Lung (tissue), 12 donors: ENCODE data around the gene LEPR. TPM values are rescaled to one million over a fixed set of nuclear protein-coding genes. Genes with fewer than 3 reads are reported as not detected.
"Not testable (repeated sequence)": the region's sequence is repeated elsewhere in the genome, so short reads cannot be mapped to it uniquely, and the experiment has no call there.

Source experiments
- ATAC-seq: fragments of 200-7000 bp; cut with Tn5 transposase; one replicate; pipeline ENCODE4 v1.9.1; 2020; ENCODE audit warnings: moderate number of reproducible peaks; ENCODE audit not compliant: insufficient read depth, low FRiP score
- DNase-seq, 3 donors: peaks; one replicate each; pipeline ENCODE4 v3.0.0-alpha.2; 2013 to 2017
- H3K27ac ChIP-seq, 2 donors: one replicate each; pipeline ENCODE4 v1.5.1; 2013; ENCODE audit warnings: mild to moderate bottlenecking in 2 of 2, moderate library complexity in 2 of 2, control low read depth in 1 of 2, inconsistent platforms in 1 of 2, low read depth in 1 of 2, low read length in 1 of 2
- H3K27me3 ChIP-seq, 3 donors: one replicate each; pipeline ENCODE4 v1.5.1; 2013; ENCODE audit warnings: low read length in 2 of 3; ENCODE audit not compliant: control insufficient read depth in 3 of 3, insufficient read depth in 3 of 3
- H3K36me3 ChIP-seq, 4 donors: one replicate each; pipeline ENCODE4 v1.5.1; 2013; ENCODE audit warnings: low read length in 4 of 4, mild to moderate bottlenecking in 1 of 4, moderate library complexity in 1 of 4; ENCODE audit not compliant: control insufficient read depth in 4 of 4, insufficient read depth in 4 of 4
- H3K4me1 ChIP-seq, 5 donors: one replicate each; pipeline ENCODE4 v1.5.1; 2013; ENCODE audit warnings: low read length in 5 of 5, mild to moderate bottlenecking in 2 of 5, moderate library complexity in 1 of 5; ENCODE audit not compliant: control insufficient read depth in 5 of 5, insufficient read depth in 5 of 5
- H3K4me3 ChIP-seq: one replicate; pipeline ENCODE4 v1.5.1; 2013; ENCODE audit warnings: mild to moderate bottlenecking, control low read depth, moderate library complexity
- H3K9ac ChIP-seq, 2 donors: one replicate each; pipeline ENCODE4 v1.5.1; 2013; ENCODE audit warnings: low read length in 2 of 2, control low read depth in 1 of 2; ENCODE audit not compliant: insufficient read depth in 1 of 2
- H3K9me3 ChIP-seq, 4 donors: one replicate each; pipeline ENCODE4 v1.5.1; 2013; ENCODE audit warnings: low read length in 3 of 4, mild to moderate bottlenecking in 1 of 4, moderate library complexity in 1 of 4; ENCODE audit not compliant: control insufficient read depth in 4 of 4, insufficient read depth in 3 of 4
- WGBS, 2 donors: extraction: QIAGEN DNeasy Blood & Tissue Kit; methylation state at CpG; one replicate each; pipeline ENCODE4 v1.1.7; 2013; 5-methylcytosine and 5-hydroxymethylcytosine counted together
- polyA plus RNA-seq, 2 donors: library from polyadenylated mRNA; stranded (reverse); fragments of 200-250 nt; gene quantifications; one replicate each; pipeline ENCODE4 v1.2.1, GENCODE V29; 2013
- total RNA-seq, 2 donors: library from RNA; depleted of rRNA in 1 of 2; stranded (reverse); fragments of >200 nt in 1 of 2; gene quantifications; one replicate each; pipeline ENCODE4 v1.2.1, GENCODE V29; 2014 to 2021
- TF ChIP-seq, protein P1 (sequence below): IDR thresholded peaks from 2 replicates; pipeline ENCODE4 v1.5.1; 2012; ENCODE audit warnings: mild to moderate bottlenecking; ENCODE audit errors: control extremely low read depth, extremely low read depth
- donor health status: control.
- donor health status: control.
- donor health status: Bipolar disorder and iron deficiency.
- donor health status: healthy.
- donor health status: DM: yes; HTN: yes; CAD: no.

The LEPR gene
- total and polyA plus RNA-seq, 4 donors = 7.2 to 67.1 (median 13.3) TPM

DNA sequence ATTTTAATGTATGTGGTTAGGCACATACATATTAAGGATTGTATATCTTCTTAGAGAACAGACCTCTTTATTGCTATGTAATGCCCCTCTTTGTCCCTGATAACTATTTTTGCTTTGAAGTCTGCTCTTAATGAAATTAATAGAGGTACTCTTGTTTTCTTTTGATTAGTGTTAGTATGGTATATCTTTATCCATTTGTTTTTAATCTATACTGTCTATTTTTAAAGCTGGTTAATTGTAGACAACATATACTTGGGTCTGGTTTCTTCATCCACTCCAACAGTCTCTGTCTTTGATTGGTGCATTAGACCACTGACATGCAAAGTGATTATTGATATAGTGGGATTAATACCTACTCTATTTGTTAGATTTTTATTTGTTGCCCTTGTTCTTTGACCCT lies 36.0 kb downstream of the LEPR start:
- Histone ChIP-seq H3K27me3 (no peaks in the 10 kb centered on the region), H3K9ac (no peak overlapping the region), H3K36me3 (no peaks in the 10 kb centered on the region), H3K4me3 (no peak overlapping the region), H3K4me1 (no peaks in the 10 kb centered on the region), H3K9me3 (no peaks in the 10 kb centered on the region), H3K27ac (no peak overlapping the region)
- TF ChIP-seq, protein P1, sequence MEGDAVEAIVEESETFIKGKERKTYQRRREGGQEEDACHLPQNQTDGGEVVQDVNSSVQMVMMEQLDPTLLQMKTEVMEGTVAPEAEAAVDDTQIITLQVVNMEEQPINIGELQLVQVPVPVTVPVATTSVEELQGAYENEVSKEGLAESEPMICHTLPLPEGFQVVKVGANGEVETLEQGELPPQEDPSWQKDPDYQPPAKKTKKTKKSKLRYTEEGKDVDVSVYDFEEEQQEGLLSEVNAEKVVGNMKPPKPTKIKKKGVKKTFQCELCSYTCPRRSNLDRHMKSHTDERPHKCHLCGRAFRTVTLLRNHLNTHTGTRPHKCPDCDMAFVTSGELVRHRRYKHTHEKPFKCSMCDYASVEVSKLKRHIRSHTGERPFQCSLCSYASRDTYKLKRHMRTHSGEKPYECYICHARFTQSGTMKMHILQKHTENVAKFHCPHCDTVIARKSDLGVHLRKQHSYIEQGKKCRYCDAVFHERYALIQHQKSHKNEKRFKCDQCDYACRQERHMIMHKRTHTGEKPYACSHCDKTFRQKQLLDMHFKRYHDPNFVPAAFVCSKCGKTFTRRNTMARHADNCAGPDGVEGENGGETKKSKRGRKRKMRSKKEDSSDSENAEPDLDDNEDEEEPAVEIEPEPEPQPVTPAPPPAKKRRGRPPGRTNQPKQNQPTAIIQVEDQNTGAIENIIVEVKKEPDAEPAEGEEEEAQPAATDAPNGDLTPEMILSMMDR = no peak
- no peak for ATAC-seq
- no peak for DNase-seq

DNA sequence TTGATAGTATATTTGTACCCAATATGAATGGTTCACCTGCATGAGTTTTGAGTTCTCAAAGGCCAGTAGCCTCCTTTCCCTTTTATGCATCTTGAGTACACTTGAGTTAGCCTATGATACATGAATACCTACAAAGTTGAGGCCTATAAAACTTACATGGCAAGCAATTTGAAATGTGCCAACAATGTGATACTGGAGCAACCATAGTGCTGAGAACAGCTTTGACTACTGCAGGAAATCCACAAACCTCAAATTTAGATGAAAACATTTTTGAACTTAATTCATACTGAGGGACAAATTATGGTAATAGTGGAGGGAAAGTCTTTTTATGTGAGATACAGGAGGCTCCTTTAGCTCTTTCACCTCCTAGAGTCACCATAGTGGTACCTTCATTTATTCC lies 37.4 kb downstream of the LEPR start:
- no peak overlapping the region for H3K9ac ChIP-seq
- no peaks in the 10 kb centered on the region for H3K27me3 ChIP-seq
- H3K27ac ChIP-seq = no peak overlapping the region
- no peaks in the 10 kb centered on the region for H3K36me3 ChIP-seq
- ATAC-seq (no peak), DNase-seq (no peak)
- TF ChIP-seq, protein P1 = no peak
- H3K4me1 ChIP-seq = no peaks in the 10 kb centered on the region
- H3K4me3 ChIP-seq = no peak overlapping the region
- no peaks in the 10 kb centered on the region for H3K9me3 ChIP-seq

DNA sequence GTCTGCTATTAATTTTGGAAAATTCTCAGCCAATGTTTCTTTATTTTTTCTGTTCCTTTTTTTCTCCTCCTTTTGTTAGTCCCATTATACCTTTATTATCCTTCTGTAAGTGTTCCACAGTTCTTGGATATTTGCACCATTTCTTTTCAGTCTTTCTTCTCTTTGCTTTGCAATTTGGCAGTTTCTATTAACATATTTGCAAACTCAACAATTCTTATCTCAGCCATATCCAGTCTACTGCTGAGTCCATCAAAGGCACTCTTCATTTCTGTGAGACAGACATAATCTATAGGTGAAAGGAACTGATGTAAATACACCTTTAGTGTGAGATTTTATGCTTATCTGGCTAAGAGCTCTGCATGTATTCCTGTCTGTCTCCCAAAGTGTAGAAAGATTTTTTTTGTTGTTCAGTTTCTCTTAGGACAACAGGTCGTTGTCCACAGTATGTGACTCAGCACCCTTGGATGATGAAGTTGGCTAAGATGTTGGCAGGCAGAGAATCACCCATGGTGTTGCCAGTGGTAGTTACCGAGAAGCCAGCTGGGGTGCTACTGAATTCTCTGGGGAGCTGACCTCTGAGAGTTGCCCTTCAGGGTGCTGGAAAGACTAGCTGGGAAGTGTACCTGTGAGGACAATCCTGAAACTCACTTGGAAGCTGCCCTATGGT lies 38.4 kb downstream of the LEPR start:
- Histone ChIP-seq H3K4me1 (no peaks in the 10 kb centered on the region), H3K36me3 (no peaks in the 10 kb centered on the region), H3K4me3 (no peak overlapping the region), H3K9ac (no peak overlapping the region), H3K27me3 (no peaks in the 10 kb centered on the region), H3K27ac (no peak overlapping the region), H3K9me3 (no peaks in the 10 kb centered on the region)
- DNase-seq (no peak), ATAC-seq (no peak)
- TF ChIP-seq, protein P1 = no peak
- WGBS, 2 donors = 91 to 97% methylated on average over 2 of the region's 2 CpGs

DNA sequence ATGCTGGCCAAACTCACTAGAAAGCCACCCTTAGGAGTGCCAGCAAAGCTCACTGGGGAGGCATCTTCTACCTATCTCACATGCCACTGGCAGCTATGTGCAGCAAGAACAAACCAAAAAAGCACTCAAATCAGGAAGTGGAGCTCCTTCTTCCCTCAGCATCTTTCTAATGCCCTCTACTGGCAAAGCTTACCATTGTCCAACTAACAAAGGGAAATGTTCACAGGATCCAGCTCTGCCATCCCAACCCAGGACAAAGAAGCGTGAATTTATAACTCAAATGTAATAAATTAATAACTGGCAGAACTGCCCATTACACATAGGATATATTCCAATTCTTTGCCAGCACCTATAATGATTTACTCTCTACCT lies 38.9 kb downstream of the LEPR start:
- TF ChIP-seq, protein P1 = no peak
- H3K9me3 ChIP-seq = no peaks in the 10 kb centered on the region
- no peak overlapping the region for H3K27ac ChIP-seq
- H3K4me1 ChIP-seq = no peaks in the 10 kb centered on the region
- ATAC-seq = no peak
- H3K36me3 ChIP-seq = no peaks in the 10 kb centered on the region
- no peak for DNase-seq
- H3K4me3 ChIP-seq = no peak overlapping the region
- 78 to 83% methylated on average over 1 of the region's 1 CpG for WGBS, 2 donors
- H3K27me3 ChIP-seq = no peaks in the 10 kb centered on the region
- H3K9ac ChIP-seq = no peak overlapping the region

DNA sequence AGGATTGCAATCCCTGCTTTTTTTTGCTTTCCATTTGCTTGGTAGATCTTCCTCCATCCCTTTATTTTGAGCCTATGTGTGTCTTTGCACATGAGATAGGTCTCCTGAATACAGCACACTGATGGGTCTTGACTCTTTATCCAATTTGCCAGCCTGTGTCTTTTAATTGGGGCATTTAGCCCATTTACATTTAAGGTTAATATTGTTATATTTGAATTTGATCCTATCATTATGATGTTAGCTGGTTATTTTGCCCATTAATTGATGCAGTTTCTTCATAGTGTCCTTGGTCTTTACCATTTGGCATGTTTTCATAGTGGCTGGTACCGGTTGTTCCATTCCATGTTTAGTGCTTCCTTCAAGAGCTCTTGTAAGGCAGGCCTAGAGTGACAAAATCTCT lies 45.4 kb downstream of the LEPR start:
- ATAC-seq, H3K27ac ChIP-seq, H3K9me3 ChIP-seq, H3K4me3 ChIP-seq, H3K9ac ChIP-seq, H3K4me1 ChIP-seq, H3K36me3 ChIP-seq, DNase-seq, H3K27me3 ChIP-seq: not testable (repeated sequence)
- 81 to 97% methylated on average over 1 of the region's 1 CpG for WGBS, 2 donors
